ENCODE results near the gene DNAH17. TPM values are rescaled to one million over a fixed set of nuclear protein-coding genes. Genes with fewer than 3 reads are reported as not detected.

DNAH17 gene
- total RNA-seq, 1 donor from 2014 or later: not detected

GRCh38 chr17:78571329-78571728 is 5.9 kb downstream of the DNAH17 start:
- Histone ChIP-seq H3K4me3 (no peak overlapping the region), H3K36me3 (no peaks in the 10 kb centered on the region), H3K9me3 (ENCODE audit: low read depth) (no peaks in the 10 kb centered on the region), H3K27ac (no peak overlapping the region), H2AFZ (replicated peaks) (no peak overlapping the region), H3K9ac (no peak overlapping the region), H3K4me1 (no peaks in the 10 kb centered on the region), H3K4me2 (no peak overlapping the region), H3K79me2 (ENCODE audit: low read depth) (no peaks in the 10 kb centered on the region), H3F3A (ENCODE audit: low read depth) (no peaks in the 10 kb centered on the region), H3K27me3 (no peaks in the 10 kb centered on the region), H4K20me1 (ENCODE audit: low read depth) (no peaks in the 10 kb centered on the region)
- Mint-ChIP-seq H3K27ac (no peak overlapping the region), H3K9me3 (peaks cover 4% of the 10 kb centered on the region), H3K27me3 (ENCODE audit: insufficient read depth, low read depth) (peaks cover 4% of the 10 kb centered on the region), H3K4me1 (peaks cover 3% of the 10 kb centered on the region), H3K36me3 (no peaks in the 10 kb centered on the region), H3K4me3 (no peak overlapping the region)
- DNase-seq (ENCODE audit: low spot score): no peak
- no peak for TF ChIP-seq EZH2 (IDR thresholded peaks at IDR 0.05)
- TF ChIP-seq, protein P1, sequence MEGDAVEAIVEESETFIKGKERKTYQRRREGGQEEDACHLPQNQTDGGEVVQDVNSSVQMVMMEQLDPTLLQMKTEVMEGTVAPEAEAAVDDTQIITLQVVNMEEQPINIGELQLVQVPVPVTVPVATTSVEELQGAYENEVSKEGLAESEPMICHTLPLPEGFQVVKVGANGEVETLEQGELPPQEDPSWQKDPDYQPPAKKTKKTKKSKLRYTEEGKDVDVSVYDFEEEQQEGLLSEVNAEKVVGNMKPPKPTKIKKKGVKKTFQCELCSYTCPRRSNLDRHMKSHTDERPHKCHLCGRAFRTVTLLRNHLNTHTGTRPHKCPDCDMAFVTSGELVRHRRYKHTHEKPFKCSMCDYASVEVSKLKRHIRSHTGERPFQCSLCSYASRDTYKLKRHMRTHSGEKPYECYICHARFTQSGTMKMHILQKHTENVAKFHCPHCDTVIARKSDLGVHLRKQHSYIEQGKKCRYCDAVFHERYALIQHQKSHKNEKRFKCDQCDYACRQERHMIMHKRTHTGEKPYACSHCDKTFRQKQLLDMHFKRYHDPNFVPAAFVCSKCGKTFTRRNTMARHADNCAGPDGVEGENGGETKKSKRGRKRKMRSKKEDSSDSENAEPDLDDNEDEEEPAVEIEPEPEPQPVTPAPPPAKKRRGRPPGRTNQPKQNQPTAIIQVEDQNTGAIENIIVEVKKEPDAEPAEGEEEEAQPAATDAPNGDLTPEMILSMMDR (IDR thresholded peaks at IDR 0.05): no peak
- no peak for TF ChIP-seq EZH2phosphoT487 (IDR thresholded peaks at IDR 0.05)

DNA sequence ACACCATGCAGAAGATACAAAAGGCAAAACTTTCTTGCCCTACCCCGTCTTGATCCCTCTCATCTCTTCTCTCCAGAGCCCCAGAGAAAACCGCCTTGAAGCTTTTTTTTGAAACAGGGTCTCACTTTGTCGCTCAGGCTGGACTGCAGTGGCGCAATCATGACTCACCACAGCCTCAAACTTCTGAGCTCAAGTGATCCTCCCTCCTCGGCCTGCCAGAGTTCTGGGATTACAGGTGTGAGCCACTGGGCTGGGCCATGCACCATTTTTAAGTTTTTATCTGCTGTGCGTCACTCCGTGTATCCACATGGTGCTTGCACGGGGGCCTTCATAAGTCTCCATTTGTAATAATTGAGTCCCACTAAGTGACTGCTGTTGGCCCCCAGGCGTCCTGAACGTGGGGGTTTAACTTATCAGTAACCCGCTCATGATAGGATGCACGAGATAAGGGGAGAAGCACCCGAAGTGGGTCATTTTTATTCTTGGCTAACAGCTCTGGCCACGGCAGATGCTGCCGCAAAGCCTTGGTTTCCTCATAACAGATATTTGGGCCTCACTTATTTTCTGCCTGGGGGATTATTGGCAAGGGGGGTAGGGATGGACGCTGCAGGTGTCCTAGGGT is 8.6 kb downstream of the DNAH17 start:
- Histone ChIP-seq H3F3A (ENCODE audit: low read depth) (no peaks in the 10 kb centered on the region), H3K9me3 (ENCODE audit: low read depth) (no peaks in the 10 kb centered on the region), H3K4me3 (no peak overlapping the region), H3K27ac (no peak overlapping the region), H3K4me1 (no peaks in the 10 kb centered on the region), H3K79me2 (ENCODE audit: low read depth) (no peaks in the 10 kb centered on the region), H3K4me2 (no peak overlapping the region), H2AFZ (replicated peaks) (no peak overlapping the region), H4K20me1 (ENCODE audit: low read depth) (no peaks in the 10 kb centered on the region), H3K36me3 (no peaks in the 10 kb centered on the region), H3K9ac (no peak overlapping the region), H3K27me3 (no peaks in the 10 kb centered on the region)
- Mint-ChIP-seq H3K4me1 (no peaks in the 10 kb centered on the region), H3K27me3 (ENCODE audit: insufficient read depth, low read depth) (peaks cover 2% of the 10 kb centered on the region), H3K9me3 (peaks cover 4% of the 10 kb centered on the region), H3K36me3 (no peaks in the 10 kb centered on the region), H3K4me3 (no peak overlapping the region), H3K27ac (no peak overlapping the region)
- no peak for DNase-seq (ENCODE audit: low spot score)
- TF ChIP-seq, protein P1 (IDR thresholded peaks at IDR 0.05): no peak
- no peak for TF ChIP-seq EZH2phosphoT487 (IDR thresholded peaks at IDR 0.05)

DNA sequence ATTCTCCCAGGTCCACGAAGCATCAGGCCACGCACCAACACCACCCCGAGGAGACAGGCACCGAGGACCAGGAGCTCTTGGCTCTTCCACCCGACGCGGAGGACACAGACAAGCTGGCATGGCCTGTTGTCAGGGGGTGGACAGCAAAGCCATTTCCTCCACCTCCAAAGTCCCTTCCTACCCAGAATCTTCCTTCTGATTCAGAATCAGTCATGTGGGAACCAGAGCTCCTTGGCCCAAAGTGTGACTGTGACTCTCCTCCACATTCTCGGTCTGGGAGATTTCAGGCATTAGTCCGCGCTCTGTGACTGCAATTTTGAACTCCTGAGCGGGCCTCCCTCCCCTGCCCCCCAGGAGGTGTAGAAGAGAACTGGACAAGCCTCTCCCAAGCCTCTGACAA is 9.2 kb downstream of the DNAH17 start:
- H3K4me2 ChIP-seq: no peak overlapping the region
- H4K20me1 ChIP-seq (ENCODE audit: low read depth): no peaks in the 10 kb centered on the region
- no peaks in the 10 kb centered on the region for H3F3A ChIP-seq (ENCODE audit: low read depth)
- Mint-ChIP-seq H3K4me1 (no peaks in the 10 kb centered on the region), H3K36me3 (no peaks in the 10 kb centered on the region), H3K27me3 (ENCODE audit: insufficient read depth, low read depth) (no peaks in the 10 kb centered on the region), H3K9me3 (peaks cover 4% of the 10 kb centered on the region), H3K4me3 (no peak overlapping the region), H3K27ac (no peak overlapping the region)
- no peaks in the 10 kb centered on the region for H3K4me1 ChIP-seq
- no peaks in the 10 kb centered on the region for H3K36me3 ChIP-seq
- TF ChIP-seq EZH2 (IDR thresholded peaks at IDR 0.05): no peak
- TF ChIP-seq, protein P1 (IDR thresholded peaks at IDR 0.05): no peak
- TF ChIP-seq EZH2phosphoT487 (IDR thresholded peaks at IDR 0.05): no peak
- H3K4me3 ChIP-seq: no peak overlapping the region
- no peaks in the 10 kb centered on the region for H3K79me2 ChIP-seq (ENCODE audit: low read depth)
- H3K27ac ChIP-seq: no peak overlapping the region
- no peak for DNase-seq (ENCODE audit: low spot score)
- H3K9me3 ChIP-seq (ENCODE audit: low read depth): no peaks in the 10 kb centered on the region
- no peak overlapping the region for H3K9ac ChIP-seq
- no peak overlapping the region for H2AFZ ChIP-seq (replicated peaks)
- H3K27me3 ChIP-seq: no peaks in the 10 kb centered on the region
